GM18873 (cell line): ENCODE measurements around the gene TDRD5.

ENCODE experiments used
- ATAC-seq: cut with Tn5 transposase; IDR thresholded peaks from one replicate; pipeline ENCODE4 v1.9.1; 2021; ENCODE audit warnings: mild to moderate bottlenecking, moderate library complexity, moderate number of reproducible peaks; ENCODE audit not compliant: unreplicated experiment, low FRiP score

The TDRD5 gene, protein sequence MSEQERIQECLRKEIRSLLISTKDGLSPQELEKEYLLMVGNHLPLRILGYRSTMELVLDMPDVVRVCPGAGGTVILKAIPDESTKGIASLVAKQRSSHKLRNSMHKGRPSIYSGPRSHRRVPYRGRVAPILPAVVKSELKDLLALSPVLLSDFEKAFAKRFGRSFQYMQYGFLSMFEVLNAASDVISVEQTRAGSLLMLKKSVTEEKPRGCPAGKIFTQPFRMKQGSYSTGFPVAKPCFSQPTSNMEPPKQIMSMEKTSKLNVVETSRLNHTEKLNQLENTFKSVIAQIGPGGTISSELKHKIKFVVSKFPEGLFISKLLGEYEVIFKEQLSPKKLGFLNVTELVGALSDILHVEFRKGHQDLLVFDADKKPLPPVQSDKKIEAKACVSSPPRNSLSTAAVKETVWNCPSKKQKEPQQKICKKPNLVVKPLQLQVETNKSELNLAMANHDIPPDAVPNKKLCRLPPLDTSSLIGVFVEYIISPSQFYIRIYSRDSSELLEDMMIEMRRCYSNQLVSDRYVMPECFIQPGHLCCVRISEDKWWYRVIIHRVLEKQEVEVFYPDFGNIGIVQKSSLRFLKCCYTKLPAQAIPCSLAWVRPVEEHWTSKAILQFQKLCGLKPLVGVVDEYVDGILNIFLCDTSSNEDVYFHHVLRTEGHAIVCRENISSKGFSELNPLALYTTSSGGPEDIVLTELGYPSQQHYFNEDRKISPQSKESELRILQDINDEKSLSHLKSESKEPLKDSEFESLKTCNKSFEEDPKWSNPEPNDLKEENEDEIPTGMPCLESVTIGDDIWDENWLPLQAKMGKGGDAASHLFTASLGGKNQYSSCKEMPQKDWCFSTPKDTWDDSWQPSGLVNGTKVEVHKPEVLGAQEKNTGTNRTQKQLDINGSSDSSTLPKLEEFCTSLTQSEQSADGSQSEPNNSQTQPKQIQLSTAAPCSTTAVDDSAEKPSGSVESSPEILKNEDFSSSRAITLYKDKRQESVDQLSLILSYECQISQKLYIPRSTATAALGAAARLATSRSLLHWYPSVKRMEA

DNA sequence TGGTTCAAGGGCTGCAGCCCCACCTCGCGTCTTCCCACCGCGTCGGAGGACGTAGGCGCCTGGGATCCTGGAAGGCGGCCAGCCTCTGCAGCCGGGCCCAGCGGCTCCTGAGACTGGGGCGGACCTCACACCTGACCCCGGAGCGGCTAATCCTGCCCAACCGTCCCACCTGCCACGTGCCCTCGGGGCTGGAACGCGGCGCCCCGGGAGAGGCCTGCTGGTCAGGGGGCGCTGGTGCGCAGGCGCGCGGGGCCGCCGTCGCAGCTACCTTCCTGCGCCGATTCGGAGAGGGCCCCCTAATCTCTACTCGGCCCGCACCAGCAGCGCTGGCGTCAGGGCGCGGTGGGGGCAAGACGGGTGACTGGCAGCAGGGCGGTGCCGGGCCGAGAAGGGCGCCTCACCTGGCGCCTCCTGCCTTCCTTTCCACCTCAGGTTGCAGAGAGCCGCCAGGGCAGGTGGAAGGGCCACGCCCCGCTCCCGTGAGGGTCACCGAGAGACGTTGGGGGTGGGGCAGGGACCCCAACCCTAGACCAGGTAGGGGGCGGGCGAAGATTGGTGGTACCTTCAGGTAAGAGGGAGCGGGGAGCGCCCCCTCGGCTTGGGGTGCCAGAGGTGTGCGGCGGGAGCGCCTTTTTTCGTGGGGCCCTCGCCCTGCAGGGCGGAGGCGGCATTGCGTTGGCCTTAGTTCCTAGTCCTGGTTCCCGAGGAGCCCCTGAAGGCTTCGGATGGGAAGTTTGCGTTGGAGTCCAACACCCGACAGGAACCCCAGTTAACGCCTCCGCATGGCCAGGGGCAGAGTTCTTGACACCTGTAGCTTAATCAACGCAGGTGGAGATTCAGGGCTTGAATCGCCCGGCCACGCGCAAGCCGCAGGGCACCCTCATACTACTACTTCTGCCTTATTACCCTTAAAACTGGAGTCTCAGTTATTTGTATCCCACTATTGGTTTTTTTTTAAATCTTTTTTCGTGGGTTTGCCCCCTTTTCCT is at the start of gene TDRD5:
Gene TDRD5 (plus strand): TSS at position 241 of the 989 bp plus-strand sequence. CDS start 784 bp downstream, outside the sequence.
- ATAC-seq, result no peak

DNA sequence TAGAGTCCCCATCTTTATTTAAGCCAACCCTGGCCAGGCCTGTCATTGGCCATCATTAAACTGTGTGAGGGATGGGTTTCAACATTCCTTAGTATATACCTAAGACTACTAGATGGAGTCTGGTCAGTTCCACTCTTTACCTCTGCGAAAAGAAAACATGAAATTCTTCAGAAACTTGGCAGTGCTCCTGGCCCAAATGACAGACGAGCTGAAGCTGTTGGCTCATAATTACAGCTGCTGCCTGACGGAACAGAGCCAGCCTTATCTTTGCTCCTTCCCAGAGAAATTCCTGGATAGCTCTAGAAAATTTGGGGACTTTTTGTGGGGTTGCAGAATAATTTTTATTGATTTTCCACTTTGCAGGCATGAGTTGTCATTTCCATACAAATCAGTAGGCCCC is 46.3 kb upstream of the TDRD5 start:
- no peak for ATAC-seq

- ATAC-seq, result no peak
Observed at GRCh38 chr1:179547021-179547535, 44.6 kb upstream of the TDRD5 start.

GRCh38 chr1:179548666-179549367 is 42.8 kb upstream of the TDRD5 start:
- no peak for ATAC-seq

DNA sequence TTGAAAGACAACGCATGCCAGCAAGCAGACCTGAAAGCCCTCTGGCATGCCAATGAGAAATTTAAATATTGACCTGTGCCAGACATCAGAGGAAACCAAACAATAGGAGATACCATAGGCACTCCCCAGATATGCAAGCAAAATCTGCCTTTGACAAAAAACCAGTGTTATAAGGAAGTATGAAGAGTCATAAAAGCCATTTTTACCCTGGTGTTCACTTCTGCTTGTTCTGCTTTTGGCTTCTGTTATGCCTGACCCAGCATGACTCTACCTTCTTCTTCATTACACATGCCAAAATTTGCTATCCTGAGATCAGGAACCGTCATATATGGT is 42.3 kb upstream of the TDRD5 start:
- no peak for ATAC-seq

DNA sequence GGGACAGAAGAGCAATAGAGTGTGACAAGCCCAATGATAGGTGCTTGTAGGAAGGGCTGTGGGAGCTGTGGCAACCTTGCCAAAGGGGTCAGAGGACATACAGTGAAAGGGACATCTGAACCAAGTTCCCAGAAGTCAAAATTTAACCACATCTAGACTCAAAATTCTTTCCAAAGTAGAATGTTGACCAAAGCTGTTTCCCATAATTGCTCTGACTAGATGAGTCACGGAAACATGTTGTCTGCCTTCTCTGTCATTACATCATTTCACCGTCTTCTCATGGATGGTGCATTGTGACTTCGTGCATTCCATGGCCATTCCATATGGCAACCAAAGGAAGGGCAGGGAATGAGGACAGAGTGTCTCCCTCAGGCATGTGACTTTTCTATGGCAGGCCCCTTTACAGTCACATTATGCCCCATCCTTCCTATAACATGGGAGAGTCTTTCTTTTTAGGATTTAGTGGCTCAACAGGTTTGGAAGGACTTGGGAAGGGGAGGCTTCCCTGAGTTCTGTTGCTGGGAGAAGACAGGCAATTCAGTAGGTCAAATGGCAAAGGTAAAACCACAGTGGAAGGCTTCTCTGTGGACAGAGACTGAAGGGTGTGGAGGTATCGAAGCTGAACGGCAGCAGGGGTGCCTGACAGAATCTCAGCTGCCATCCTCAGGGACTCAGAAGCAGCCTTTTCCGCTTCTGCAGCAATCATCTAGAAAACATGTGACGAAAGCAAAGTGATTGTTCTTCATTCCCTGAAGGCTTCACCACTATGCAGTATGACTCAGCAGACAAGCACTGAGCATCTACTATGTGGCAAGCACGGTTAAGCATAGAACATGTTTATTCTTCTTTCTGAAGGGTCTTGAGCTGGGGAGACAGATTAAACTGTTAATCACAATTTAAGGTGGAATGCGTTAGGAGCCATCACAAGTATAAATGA is 40.6 kb upstream of the TDRD5 start:
- peak; percentile 73 for ATAC-seq

- ATAC-seq, result no peak
Observed at GRCh38 chr1:179554427-179554826, 37.2 kb upstream of the TDRD5 start.

DNA sequence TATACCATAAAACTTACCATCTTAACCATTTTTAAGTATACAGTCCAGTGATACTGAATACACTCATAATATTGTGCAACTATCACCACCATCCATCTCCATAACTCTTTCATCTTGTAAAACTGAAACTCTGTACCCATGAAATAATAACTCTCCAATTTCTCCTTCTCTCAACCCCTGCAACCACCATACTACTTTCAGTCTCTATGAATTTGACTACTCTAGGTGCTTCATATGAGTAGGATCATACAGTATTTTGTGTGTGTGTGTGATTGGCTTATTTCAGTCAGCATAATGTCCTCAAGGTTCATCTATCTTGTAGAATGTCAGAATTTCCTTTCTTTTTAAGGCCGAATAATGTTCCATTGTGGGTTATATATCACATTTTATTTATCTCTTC is 33.6 kb upstream of the TDRD5 start:
- no peak for ATAC-seq

DNA sequence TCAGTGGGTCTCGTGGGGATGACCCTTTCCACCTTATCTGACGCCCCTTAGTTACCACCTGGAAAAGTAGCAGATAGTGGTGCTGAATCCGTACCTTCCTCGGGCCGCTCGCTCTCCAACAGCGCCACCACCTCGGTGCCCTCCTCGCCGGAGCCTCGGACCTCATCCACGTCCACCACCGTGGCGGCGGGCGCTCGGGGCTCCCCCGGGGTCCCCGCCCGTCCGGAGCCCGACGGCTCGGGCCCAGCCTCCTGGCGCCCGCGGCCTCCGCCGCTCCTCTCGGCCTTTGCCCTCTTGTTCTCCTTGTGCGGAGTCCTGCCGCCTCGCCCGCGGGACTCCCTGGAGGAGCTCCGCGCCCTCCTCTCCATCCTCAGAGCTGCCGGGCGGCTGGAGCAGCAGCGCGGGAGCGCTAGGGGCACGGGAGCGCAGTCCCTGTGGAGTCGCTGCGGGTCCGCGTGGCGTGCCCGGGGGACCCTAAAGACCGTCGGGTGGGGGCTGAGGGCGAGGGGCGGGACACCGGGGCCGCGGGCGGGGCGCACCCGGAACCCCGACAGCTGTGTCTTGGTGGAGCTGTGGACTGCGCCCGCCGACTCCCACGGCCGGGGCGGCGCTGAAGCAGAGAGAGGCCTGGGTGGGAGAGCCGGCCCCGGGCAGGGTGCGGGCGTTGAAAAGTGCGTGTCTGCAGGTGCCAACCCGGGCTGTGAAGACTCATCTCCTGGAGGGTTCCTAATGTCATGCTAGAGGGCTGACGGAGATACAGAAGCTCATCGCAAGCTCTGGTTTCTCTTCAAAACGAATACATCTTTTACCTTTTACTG is 15.9 kb upstream of the TDRD5 start, which contains the start of gene NPHS2:
Gene NPHS2 (minus strand): TSS at position 452 of the 818 bp plus-strand sequence. CDS start 84 bp downstream, at position 368.
- no peak for ATAC-seq

DNA sequence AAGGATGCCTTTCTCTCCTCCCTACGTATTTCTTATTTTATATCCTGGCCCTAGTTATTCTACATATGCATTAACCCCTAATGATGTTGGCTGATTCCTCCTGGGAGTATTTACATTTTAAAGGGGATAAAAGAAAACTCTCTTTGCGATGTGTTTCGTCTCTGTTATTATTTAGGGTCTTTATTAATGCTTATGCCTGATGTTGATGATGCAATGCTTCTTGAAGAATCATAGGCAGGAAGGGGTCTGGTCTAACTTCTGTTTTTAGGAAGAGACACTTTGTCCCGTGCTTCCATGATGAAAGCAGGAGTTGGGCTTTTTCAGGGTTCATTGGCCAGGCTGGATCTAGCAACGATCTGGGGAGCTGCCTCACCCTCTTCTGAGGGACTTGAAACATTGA is 15.1 kb upstream of the TDRD5 start:
- ATAC-seq, result no peak

DNA sequence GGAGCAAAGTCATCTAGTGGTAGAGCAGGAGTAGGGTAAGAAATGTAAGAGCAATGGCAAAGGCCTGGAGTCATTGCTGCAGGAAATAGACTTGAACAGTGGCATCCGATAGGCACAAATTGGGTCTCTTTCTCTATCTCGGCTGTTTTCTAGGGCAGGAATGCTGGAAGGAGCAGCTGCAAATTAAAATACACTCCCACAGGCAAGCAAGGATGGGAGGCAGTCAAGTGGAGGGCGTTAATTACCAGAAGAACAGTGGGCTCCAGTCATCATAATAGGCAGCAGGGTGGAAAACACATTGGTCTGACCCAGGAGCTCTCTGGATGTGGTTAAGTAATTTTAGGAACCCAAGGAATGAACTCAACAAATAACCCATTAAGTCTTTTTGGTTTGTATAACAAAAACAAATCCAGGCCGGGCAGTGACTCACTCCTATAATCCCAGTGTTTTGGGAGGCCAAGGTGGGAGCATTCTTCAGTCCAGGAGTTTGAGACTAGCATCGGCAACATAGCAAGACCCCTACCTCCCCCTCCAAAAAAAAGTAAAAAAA is 7.8 kb upstream of the TDRD5 start:
- no peak for ATAC-seq

- ATAC-seq, result no peak
Observed at GRCh38 chr1:179586107-179586823, 5.4 kb upstream of the TDRD5 start.

DNA sequence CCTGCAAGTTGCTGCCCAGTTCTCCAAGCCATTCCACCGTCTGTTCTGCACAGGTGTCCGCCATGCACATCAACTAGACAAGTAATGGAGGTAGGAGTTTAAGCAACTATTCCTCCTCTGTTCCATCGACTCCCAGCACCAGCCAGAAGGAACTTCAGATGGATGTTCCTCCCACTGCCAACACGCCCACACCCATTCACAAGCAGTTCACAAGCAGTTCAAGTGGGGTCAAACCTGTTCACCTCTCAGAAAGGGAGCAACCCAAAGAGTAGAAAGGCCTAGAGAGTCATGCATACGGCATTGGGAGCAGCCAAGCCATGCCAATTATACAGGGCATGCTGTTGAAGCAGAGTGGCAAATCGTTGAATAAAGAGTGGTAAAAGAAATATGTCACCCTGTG is 4.3 kb upstream of the TDRD5 start:
- ATAC-seq, result no peak

DNA sequence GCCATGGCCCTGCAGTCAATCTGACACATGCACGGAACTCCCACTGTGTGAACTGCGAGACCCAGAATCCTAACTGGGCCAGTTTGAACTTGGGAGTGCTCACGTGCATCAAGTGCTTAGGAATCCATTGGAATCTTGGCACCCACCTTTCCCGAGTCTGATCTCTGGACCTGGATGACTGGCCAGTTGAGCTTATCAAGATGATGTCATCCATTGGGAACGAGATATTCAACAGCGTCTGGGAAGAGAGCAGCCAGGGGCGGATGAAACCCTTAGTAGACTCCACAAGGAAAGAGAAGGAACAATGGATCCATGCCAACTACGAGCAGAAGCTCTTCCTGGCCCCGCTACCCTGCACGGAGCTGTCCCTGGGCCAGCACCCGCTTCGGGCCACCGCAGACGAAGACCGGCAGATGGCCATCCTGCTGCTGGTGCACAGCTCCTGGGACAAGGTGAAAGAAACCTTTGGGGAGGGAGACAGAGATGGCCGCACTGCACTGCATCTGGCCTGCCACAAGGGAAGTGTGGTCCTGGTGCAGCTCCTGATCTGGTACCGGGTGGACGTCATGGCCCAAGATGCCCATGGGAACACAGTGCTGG is 3.1 kb upstream of the TDRD5 start:
- no peak for ATAC-seq

- no peak for ATAC-seq
Observed at GRCh38 chr1:179589509-179589908, 2.1 kb upstream of the TDRD5 start.

- no peak for ATAC-seq
Observed at GRCh38 chr1:179590671-179591070, 961 bp upstream of the TDRD5 start.
